Peyer's patch (tissue), 4 donors: Measurements from ENCODE around the gene CACUL1. TPM values are rescaled to one million over a fixed set of nuclear protein-coding genes. Genes with fewer than 3 reads are reported as not detected.
"Not testable (repeated sequence)": the region's sequence is repeated elsewhere in the genome, so short reads cannot be mapped to it uniquely, and the experiment has no call there.

Experiments used
- DNase-seq, 3 donors: peaks; one replicate each; pipeline ENCODE4 v3.0.0-alpha.2; 2017 to 2019
- H3K27ac ChIP-seq, 4 donors: fragments of 200-600 bp; sonication (generic); one replicate each; pipeline ENCODE4 v1.5.1; 2016 to 2019
- H3K27me3 ChIP-seq, 2 donors: fragments of 200-600 bp; sonication (generic); one replicate each; pipeline ENCODE4 v1.5.1; 2019
- H3K36me3 ChIP-seq, 3 donors: fragments of 200-600 bp; sonication (generic); one replicate each; pipeline ENCODE4 v1.5.1; 2016 to 2019
- H3K4me1 ChIP-seq, 4 donors: fragments of 200-600 bp; sonication (generic); one replicate each; pipeline ENCODE4 v1.5.1; 2016 to 2019
- H3K4me3 ChIP-seq, 4 donors: fragments of 200-600 bp; sonication (generic); 1 replicate in 3 of 4; 2 replicates in 1 of 4; pipeline ENCODE4 v1.5.1; 2016 to 2019; ENCODE audit warnings: mild to moderate bottlenecking in 1 of 4
- H3K9me3 ChIP-seq, 4 donors: fragments of 200-600 bp; sonication (generic); one replicate each; pipeline ENCODE4 v1.5.1; 2016 to 2019; ENCODE audit warnings: mild to moderate bottlenecking in 1 of 4
- POLR2A ChIP-seq, 2 donors: fragments of 450-650 bp; IDR thresholded peaks; one replicate each; pipeline ENCODE4 v1.5.1; 2017; ENCODE audit warnings: antibody characterized with exemption in 2 of 2, mild to moderate bottlenecking in 2 of 2, moderate library complexity in 2 of 2
- total RNA-seq, 4 donors: library from RNA; depleted of rRNA; stranded (reverse); fragments of >200 nt; gene quantifications; one replicate each; pipeline ENCODE4 v1.1.0, GENCODE V29; 2016
- TF ChIP-seq, protein P1 (sequence below), 6 experiments: fragments of 450-650 bp in 4 of 6; fragments of 200-600 bp in 2 of 6; sonication (generic) in 1 of 6; IDR thresholded peaks; one replicate each; pipeline ENCODE4 v1.5.1; 2017 to 2019; ENCODE audit warnings: antibody characterized with exemption in 6 of 6, mild to moderate bottlenecking in 3 of 6, moderate library complexity in 1 of 6

The CACUL1 gene
- total RNA-seq, 4 donors from 2014 or later = 20.6 to 42.6 (median 33.1) TPM

DNA sequence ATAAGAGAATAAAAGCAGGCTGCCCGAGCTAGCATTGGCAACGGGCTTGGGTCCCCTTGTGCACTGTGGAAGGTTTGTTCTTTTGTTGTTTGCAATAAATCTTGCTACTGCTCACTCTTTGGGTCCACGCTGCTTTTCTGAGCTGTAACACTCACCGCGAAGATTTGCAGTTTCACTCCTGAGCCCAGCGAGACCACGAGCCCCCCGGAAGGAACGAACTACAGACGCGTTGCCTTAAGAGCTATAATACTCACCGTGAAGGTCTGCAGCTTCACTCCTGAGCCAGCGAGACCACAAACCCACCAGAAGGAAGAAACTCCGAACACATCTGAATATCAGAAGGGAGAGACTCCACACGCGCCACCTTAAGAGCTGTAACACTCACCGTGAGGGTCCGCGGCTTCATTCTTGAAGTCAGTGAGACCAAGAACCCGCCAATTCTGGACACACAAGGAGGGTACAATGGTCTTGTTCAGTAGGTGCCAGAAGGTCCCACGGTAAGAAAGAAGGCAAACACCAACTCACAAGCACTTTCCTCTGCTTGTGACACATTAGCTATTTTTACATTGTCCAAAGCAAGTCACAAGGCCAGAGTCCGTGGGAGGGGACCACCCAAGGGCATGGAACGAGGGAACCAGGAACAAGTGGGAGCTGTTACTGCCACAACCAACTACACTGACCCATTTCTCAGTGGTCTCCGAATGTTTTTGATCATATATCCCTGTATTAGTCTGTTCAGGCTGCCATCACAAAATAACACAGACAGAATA lies 29.2 kb upstream of the CACUL1 start:
- no peak overlapping the region for H3K4me3 ChIP-seq
- H3K36me3 ChIP-seq = no peaks in the 10 kb centered on the region
- DNase-seq = no peak
- H3K9me3 ChIP-seq = no peaks in the 10 kb centered on the region
- H3K27ac ChIP-seq = no peak overlapping the region
- no peaks in the 10 kb centered on the region for H3K4me1 ChIP-seq
- no peak for TF ChIP-seq POLR2A (IDR thresholded peaks at IDR 0.05)
- TF ChIP-seq, protein P1, sequence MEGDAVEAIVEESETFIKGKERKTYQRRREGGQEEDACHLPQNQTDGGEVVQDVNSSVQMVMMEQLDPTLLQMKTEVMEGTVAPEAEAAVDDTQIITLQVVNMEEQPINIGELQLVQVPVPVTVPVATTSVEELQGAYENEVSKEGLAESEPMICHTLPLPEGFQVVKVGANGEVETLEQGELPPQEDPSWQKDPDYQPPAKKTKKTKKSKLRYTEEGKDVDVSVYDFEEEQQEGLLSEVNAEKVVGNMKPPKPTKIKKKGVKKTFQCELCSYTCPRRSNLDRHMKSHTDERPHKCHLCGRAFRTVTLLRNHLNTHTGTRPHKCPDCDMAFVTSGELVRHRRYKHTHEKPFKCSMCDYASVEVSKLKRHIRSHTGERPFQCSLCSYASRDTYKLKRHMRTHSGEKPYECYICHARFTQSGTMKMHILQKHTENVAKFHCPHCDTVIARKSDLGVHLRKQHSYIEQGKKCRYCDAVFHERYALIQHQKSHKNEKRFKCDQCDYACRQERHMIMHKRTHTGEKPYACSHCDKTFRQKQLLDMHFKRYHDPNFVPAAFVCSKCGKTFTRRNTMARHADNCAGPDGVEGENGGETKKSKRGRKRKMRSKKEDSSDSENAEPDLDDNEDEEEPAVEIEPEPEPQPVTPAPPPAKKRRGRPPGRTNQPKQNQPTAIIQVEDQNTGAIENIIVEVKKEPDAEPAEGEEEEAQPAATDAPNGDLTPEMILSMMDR (IDR thresholded peaks at IDR 0.05) = no peak
- H3K27me3 ChIP-seq = no peaks in the 10 kb centered on the region

DNA sequence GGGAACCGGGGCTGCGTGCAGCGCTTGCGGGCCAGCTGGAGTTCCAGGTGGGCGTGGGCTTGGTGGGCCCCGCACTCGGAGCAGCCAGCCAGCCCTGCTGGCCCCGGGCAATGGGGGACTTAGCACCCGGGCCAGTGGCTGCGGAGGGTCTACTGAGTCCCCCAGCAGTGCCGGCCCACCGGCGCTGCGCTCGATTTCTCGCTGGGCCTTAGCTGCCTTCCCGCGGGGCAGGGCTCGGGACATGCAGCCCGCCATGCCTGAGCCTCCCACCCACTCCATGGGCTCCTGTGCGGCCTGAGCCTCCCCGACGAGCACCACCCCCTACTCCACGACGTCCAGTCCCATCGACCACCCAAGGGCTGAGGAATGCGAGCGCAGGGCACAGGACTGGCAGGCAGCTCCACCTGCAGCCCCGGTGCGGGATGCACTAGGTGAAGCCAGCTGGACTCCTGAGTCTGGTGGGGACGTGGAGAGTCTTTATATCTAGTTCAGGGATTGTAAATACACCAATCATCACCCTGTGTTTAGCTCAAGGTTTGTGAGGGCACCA lies 28.2 kb upstream of the CACUL1 start:
- not testable (repeated sequence) for H3K9me3 ChIP-seq, H3K4me1 ChIP-seq, H3K4me3 ChIP-seq, H3K27ac ChIP-seq, H3K36me3 ChIP-seq, DNase-seq, H3K27me3 ChIP-seq

DNA sequence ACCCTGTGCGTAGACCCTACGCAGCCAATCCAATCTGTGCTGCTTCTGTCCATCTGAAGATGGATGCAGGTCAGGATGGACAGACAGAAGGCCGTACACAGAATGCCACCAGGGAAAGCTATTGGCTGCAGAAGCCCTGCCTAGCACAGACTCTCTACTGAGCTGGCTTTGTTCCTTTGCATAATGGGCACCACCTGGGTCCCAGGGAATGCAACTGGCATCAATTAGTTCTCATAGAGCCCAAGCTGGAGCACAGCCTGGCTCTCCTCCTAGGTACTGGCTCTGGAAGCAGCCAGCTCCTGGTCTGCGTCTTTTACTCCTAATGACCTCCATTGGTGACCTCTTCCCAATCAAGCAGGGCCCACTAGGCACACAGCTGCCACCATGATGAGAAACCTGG lies 26.8 kb upstream of the CACUL1 start:
- no peak overlapping the region for H3K27ac ChIP-seq
- no peaks in the 10 kb centered on the region for H3K4me1 ChIP-seq
- TF ChIP-seq POLR2A (IDR thresholded peaks at IDR 0.05) = no peak
- TF ChIP-seq, protein P1 (IDR thresholded peaks at IDR 0.05) = no peak
- DNase-seq = no peak
- H3K27me3 ChIP-seq = no peaks in the 10 kb centered on the region
- no peak overlapping the region for H3K4me3 ChIP-seq
- no peaks in the 10 kb centered on the region for H3K36me3 ChIP-seq
- no peaks in the 10 kb centered on the region for H3K9me3 ChIP-seq

DNA sequence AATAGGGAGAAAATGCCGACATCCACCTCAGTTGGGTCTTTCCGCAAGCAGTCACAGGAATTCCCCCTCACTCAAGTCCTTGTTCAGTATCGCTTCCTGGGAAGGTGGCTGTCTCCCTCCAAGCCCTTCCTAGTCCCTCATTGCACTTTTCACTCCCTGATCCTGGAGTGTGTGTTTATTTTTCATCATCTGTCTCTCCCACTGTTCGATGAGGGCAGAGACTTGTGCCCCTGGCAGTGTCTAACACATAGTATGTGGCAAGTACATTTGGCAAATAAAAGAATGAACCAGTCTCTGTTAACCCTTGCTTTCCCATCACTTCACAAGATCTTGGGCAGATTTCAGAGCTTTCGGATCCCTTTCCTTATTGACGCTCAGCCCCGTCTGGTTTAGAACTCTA lies 24.0 kb upstream of the CACUL1 start:
- Histone ChIP-seq H3K27me3 (no peaks in the 10 kb centered on the region), H3K4me3 (no peak overlapping the region), H3K4me1 (no peaks in the 10 kb centered on the region), H3K27ac (no peak overlapping the region), H3K36me3 (no peaks in the 10 kb centered on the region), H3K9me3 (no peaks in the 10 kb centered on the region)
- DNase-seq = no peak
- TF ChIP-seq, protein P1 (IDR thresholded peaks at IDR 0.05) = no peak
- no peak for TF ChIP-seq POLR2A (IDR thresholded peaks at IDR 0.05)

DNA sequence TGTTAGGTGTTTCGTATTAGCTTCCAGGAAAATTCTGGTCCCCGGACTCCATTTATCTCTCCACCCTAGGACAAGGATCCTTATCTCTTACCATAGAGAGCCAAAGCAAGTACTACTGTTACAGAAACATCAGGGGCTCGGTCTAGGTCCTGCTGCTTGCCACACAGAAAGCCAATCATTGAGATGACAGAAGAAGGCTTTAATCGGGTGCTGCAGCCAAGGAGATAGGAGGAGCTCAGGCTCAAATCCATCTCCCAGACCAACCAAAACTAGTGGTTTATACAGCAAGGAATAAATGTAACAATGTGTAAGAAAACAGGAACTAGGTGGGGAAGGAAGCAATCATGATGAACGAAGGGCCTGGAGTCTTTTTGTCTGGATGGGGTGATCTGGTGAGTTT lies 22.2 kb upstream of the CACUL1 start:
- TF ChIP-seq, protein P1 (IDR thresholded peaks at IDR 0.05) = no peak
- TF ChIP-seq POLR2A (IDR thresholded peaks at IDR 0.05) = no peak

DNA sequence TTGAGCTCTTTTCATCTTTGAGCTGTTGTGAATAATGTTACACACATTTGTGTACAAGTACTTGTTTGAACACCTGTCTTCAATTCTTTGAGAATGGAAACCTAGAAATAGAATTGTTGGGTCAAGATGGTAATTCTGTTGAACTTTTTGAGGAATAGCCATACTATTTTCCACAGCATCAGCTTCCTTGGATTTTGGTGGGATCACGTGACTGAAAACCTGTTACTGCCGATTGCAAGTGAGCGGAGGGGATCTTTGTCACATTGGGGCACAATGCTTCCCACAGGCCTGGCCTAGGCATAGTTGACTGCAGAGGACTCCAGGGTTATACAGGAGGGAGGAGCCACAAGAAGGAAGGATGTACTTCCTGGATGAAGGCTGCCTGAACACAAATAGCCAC lies 21.3 kb upstream of the CACUL1 start:
- no peaks in the 10 kb centered on the region for H3K9me3 ChIP-seq
- H3K27ac ChIP-seq = no peak overlapping the region
- no peak for DNase-seq
- no peak overlapping the region for H3K4me3 ChIP-seq
- H3K4me1 ChIP-seq = no peaks in the 10 kb centered on the region
- H3K27me3 ChIP-seq = no peaks in the 10 kb centered on the region
- H3K36me3 ChIP-seq = no peaks in the 10 kb centered on the region
- TF ChIP-seq, protein P1 (IDR thresholded peaks at IDR 0.05) = no peak
- no peak for TF ChIP-seq POLR2A (IDR thresholded peaks at IDR 0.05)

More for the DNA sequence above, 22.2 kb upstream of the CACUL1 start:
- no peaks in the 10 kb centered on the region for H3K27me3 ChIP-seq
- no peaks in the 10 kb centered on the region for H3K9me3 ChIP-seq
- DNase-seq = no peak
- no peak overlapping the region for H3K4me3 ChIP-seq
- no peak overlapping the region for H3K27ac ChIP-seq
- no peaks in the 10 kb centered on the region for H3K4me1 ChIP-seq
- H3K36me3 ChIP-seq = no peaks in the 10 kb centered on the region
